ENCODE results near the gene SLC37A1. TPM values are rescaled to one million over a fixed set of nuclear protein-coding genes. Genes with fewer than 3 reads are reported as not detected.

The SLC37A1 gene
- total RNA-seq, 1 experiment from 2014 or later: 11.2 TPM

DNA sequence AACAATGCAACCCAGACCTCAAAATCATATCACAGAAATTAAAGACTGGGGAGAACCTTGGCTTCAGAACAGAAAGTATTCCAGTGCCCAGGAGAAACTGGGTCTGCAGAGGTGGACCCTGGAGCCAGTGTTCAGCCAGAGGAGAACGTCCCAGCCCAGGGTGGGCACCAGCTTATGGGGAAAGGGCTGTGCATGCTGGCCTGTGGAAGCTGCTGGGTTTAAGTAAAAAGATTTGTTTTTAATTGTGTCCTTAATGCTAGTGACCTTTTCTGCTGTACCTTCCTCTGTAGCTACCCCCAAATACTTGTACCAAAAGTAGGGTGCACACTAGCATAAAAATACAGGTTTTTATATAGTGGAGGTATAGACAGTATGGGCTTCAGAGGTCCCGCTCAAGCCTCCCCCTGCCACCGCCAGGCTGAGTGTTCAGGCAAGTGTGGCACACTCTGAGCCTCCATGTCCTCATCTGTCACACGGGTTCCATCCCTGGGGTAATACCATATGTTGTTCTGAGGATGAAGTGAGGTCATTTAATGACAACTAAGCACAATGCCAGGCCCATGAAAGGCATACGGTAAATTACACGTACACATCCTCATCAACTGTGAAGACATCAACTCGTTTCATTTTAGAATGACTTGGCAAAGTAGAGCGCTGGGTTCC, 47.0 kb downstream of the SLC37A1 start:
- DNase-seq (ENCODE audit: low spot score): no peak
- TF ChIP-seq, protein P1, sequence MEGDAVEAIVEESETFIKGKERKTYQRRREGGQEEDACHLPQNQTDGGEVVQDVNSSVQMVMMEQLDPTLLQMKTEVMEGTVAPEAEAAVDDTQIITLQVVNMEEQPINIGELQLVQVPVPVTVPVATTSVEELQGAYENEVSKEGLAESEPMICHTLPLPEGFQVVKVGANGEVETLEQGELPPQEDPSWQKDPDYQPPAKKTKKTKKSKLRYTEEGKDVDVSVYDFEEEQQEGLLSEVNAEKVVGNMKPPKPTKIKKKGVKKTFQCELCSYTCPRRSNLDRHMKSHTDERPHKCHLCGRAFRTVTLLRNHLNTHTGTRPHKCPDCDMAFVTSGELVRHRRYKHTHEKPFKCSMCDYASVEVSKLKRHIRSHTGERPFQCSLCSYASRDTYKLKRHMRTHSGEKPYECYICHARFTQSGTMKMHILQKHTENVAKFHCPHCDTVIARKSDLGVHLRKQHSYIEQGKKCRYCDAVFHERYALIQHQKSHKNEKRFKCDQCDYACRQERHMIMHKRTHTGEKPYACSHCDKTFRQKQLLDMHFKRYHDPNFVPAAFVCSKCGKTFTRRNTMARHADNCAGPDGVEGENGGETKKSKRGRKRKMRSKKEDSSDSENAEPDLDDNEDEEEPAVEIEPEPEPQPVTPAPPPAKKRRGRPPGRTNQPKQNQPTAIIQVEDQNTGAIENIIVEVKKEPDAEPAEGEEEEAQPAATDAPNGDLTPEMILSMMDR (conservative IDR thresholded peaks at IDR 0.05; ENCODE audit: low read depth, low read length): no peak
- no peak for TF ChIP-seq EZH2 (IDR thresholded peaks at IDR 0.05; ENCODE audit: borderline replicate concordance, low read depth, low read length, poor library complexity, severe bottlenecking)
- ChIA-PET POLR2A (ENCODE audit: low non-redundant PET) (no interaction called here), CTCF (no interaction called here)
- Histone ChIP-seq H3K27me3 (replicated peaks; ENCODE audit: insufficient read depth, low read depth, low read length, poor library complexity) (no peaks in the 10 kb centered on the region), H3K4me3 (ENCODE audit: low read depth, low read length, poor library complexity, severe bottlenecking) (no peak overlapping the region), H3K36me3 (ENCODE audit: insufficient read depth, low read length, poor library complexity, severe bottlenecking) (no peaks in the 10 kb centered on the region), H3K9me3 (ENCODE audit: low read depth, low read length, poor library complexity, severe bottlenecking) (no peaks in the 10 kb centered on the region), H3K4me1 (ENCODE audit: insufficient read depth, low read length, poor library complexity, severe bottlenecking) (no peaks in the 10 kb centered on the region), H3K27ac (ENCODE audit: low read depth, low read length, poor library complexity, severe bottlenecking) (no peak overlapping the region)
- intact Hi-C loops (cut with micrococcal nuclease; ENCODE audit: unreplicated experiment): no loop called here
- no TSS peak for BruUV-seq (replicated peaks)

DNA sequence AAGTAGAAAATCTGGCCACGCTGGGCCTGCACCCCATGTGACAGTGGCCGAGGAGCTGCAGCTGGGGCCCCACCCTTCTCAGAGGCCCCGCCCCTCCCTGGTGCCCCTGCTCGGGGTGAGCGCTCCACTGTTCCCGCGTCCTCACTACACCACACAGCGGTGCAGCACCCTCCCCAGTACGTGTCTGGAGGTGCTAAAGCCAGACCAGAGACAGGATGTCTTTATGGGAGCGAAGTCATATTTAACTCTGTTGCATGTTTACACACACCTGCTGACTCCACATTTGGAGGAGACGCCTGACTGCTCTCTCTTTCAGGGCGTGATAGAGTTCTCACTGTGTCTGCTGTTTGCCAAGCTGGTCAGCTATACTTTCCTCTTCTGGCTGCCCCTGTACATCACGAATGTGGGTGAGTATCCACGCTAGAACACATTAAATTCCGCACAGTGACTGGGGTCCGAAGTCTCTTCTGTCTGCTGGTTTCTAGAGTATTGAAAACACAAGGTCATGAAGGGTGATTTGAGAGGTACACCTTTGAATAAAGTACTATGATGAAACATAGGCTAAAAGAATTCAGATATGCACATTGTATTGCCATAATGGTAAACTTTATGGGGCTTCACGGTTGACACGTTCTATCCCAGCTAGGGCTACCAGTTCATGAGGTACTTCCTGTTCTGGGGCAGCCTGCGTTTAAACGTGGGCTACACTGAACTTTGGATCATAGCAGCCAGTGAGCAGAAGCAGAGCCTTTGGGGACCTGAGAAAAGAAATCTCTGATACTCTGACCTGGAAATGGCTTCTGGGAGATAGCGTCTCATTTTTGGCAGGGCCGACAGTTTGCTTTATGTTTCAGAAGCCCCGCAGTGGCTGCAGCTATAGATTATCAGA, 48.4 kb downstream of the SLC37A1 start:
- Histone ChIP-seq H3K36me3 (ENCODE audit: insufficient read depth, low read length, poor library complexity, severe bottlenecking) (no peaks in the 10 kb centered on the region), H3K27me3 (replicated peaks; ENCODE audit: insufficient read depth, low read depth, low read length, poor library complexity) (no peaks in the 10 kb centered on the region), H3K27ac (ENCODE audit: low read depth, low read length, poor library complexity, severe bottlenecking) (no peak overlapping the region), H3K4me3 (ENCODE audit: low read depth, low read length, poor library complexity, severe bottlenecking) (no peak overlapping the region), H3K9me3 (ENCODE audit: low read depth, low read length, poor library complexity, severe bottlenecking) (no peaks in the 10 kb centered on the region), H3K4me1 (ENCODE audit: insufficient read depth, low read length, poor library complexity, severe bottlenecking) (no peaks in the 10 kb centered on the region)
- ChIA-PET CTCF (interaction anchor here (0.6 kb wide), 1 partner anchor 628 kb away, joined by 3 read pairs; no protein-coding TSS in a partner anchor), POLR2A (ENCODE audit: low non-redundant PET) (no interaction called here)
- intact Hi-C loops (cut with micrococcal nuclease; ENCODE audit: unreplicated experiment): no loop called here
- no TSS peak for BruUV-seq (replicated peaks)
- TF ChIP-seq, protein P1 (conservative IDR thresholded peaks at IDR 0.05; ENCODE audit: low read depth, low read length): no peak
- no peak for TF ChIP-seq EZH2 (IDR thresholded peaks at IDR 0.05; ENCODE audit: borderline replicate concordance, low read depth, low read length, poor library complexity, severe bottlenecking)
- no peak for DNase-seq (ENCODE audit: low spot score)

DNA sequence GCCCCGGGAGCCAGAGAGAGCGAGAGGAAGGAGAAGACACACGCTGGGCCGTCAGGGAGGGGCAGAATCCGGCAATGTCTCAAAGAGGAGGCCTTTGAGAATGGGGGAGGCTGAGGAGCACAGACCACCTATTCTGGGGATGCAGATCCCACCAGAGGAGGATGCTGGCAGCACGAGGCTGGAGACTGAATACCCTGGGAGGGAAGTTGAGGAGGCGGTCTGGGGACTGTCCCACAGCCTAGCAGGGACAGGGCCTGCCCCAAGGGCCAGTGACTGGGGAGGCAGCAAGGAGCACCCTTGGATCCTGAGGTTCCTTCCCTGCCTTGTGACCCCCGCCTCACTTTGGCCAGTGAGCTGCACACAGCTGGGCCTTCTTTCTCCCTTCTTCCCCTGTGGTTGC, 49.2 kb downstream of the SLC37A1 start:
- BruUV-seq (replicated peaks): no TSS peak
- TF ChIP-seq, protein P1 (conservative IDR thresholded peaks at IDR 0.05; ENCODE audit: low read depth, low read length): no peak
- TF ChIP-seq EZH2 (IDR thresholded peaks at IDR 0.05; ENCODE audit: borderline replicate concordance, low read depth, low read length, poor library complexity, severe bottlenecking): no peak
- ChIA-PET CTCF (no interaction called here), POLR2A (ENCODE audit: low non-redundant PET) (no interaction called here)
- intact Hi-C loops (cut with micrococcal nuclease; ENCODE audit: unreplicated experiment): no loop called here
- H3K27me3 ChIP-seq (replicated peaks; ENCODE audit: insufficient read depth, low read depth, low read length, poor library complexity): no peaks in the 10 kb centered on the region
- no peaks in the 10 kb centered on the region for H3K9me3 ChIP-seq (ENCODE audit: low read depth, low read length, poor library complexity, severe bottlenecking)
- H3K36me3 ChIP-seq (ENCODE audit: insufficient read depth, low read length, poor library complexity, severe bottlenecking): no peaks in the 10 kb centered on the region
- no peak overlapping the region for H3K4me3 ChIP-seq (ENCODE audit: low read depth, low read length, poor library complexity, severe bottlenecking)
- no peaks in the 10 kb centered on the region for H3K4me1 ChIP-seq (ENCODE audit: insufficient read depth, low read length, poor library complexity, severe bottlenecking)
- no peak for DNase-seq (ENCODE audit: low spot score)
- no peak overlapping the region for H3K27ac ChIP-seq (ENCODE audit: low read depth, low read length, poor library complexity, severe bottlenecking)

Data from A673 (cell line).